K562 (cell line): ENCODE results near the gene ZNRF1. TPM values are rescaled to one million over a fixed set of nuclear protein-coding genes. Genes with fewer than 3 reads are reported as not detected.
A peak's percentile ranks its signal among the peaks of the same experiment; 100 is the strongest.

Experiments
- ARID3A ChIP-seq: IDR thresholded peaks from 2 replicates; pipeline ENCODE4 v1.6.1; 2012; ENCODE audit warnings: low read depth, low read length, improper control_type of control experiment, borderline replicate concordance
- BCLAF1 ChIP-seq, 2 experiments: fragments of 450-650 bp in 1 of 2; IDR thresholded peaks; 2 replicates each; pipeline ENCODE4 v1.6.1; 2011 to 2017; ENCODE audit warnings: low read depth in 2 of 2, antibody characterized with exemption in 1 of 2, borderline replicate concordance in 1 of 2, low read length in 1 of 2, mild to moderate bottlenecking in 1 of 2, mixed read lengths in 1 of 2; ENCODE audit not compliant: control insufficient read depth in 1 of 2
- ELF2 ChIP-seq: fragments of 250-450 bp; sonication (Bioruptor Pico); IDR thresholded peaks from 2 replicates; pipeline ENCODE4 v1.5.0; 2021; ENCODE audit warnings: mild to moderate bottlenecking
- FUS ChIP-seq: fragments of 200-400 bp; formaldehyde crosslinking; optimal IDR thresholded peaks from 2 replicates; pipeline ENCODE3; 2017; ENCODE audit warnings: low read depth, low read length
- HEY1 ChIP-seq: fragments of 250-450 bp; sonication (Bioruptor Pico); IDR thresholded peaks from 2 replicates; pipeline ENCODE4 v1.5.0; 2020; ENCODE audit warnings: mild to moderate bottlenecking, moderate library complexity, borderline replicate concordance
- KHSRP ChIP-seq: fragments of 450-650 bp; IDR thresholded peaks from 2 replicates; pipeline ENCODE4 v1.6.1; 2017
- MEF2D ChIP-seq: conservative IDR thresholded peaks from 2 replicates; pipeline ENCODE4 v1.6.1; 2016; ENCODE audit warnings: low read depth, missing genetic modification characterization, missing compliant biosample characterization
- NCOR1 ChIP-seq: fragments of 450-650 bp; IDR thresholded peaks from 2 replicates; pipeline ENCODE4 v1.6.1; 2016; ENCODE audit warnings: mild to moderate bottlenecking, moderate library complexity
- NFXL1 ChIP-seq: fragments of 450-650 bp; formaldehyde crosslinking; IDR thresholded peaks from 2 replicates; pipeline ENCODE4 v1.4.0; 2021; ENCODE audit warnings: mild to moderate bottlenecking
- NR1H2 ChIP-seq: sonication (generic); formaldehyde crosslinking; IDR thresholded peaks from 2 replicates; pipeline ENCODE4 v1.4.0; 2020; ENCODE audit warnings: mild to moderate bottlenecking, missing genetic modification reagents
- OTX1 ChIP-seq: fragments of 450-650 bp; formaldehyde crosslinking; IDR thresholded peaks from 2 replicates; pipeline ENCODE4 v1.4.0; 2022; ENCODE audit warnings: mild to moderate bottlenecking
- PHTF2 ChIP-seq: fragments of 250-450 bp; sonication (Bioruptor Pico); IDR thresholded peaks from 2 replicates; pipeline ENCODE4 v1.5.0; 2021; ENCODE audit warnings: mild to moderate bottlenecking
- ZNF140 ChIP-seq: fragments of 250-450 bp; sonication (Bioruptor Pico); IDR thresholded peaks from 2 replicates; pipeline ENCODE4 v1.8.0; 2021; ENCODE audit warnings: moderate library complexity, mild to moderate bottlenecking, inconsistent platforms
- ZSCAN29 ChIP-seq: fragments of 450-650 bp; IDR thresholded peaks from 2 replicates; pipeline ENCODE4 v1.6.1; 2017
- polyA plus RNA-seq, 8 experiments: library from polyadenylated mRNA; depleted of rRNA in 4 of 8; stranded (reverse) in 5 of 8; unstranded in 3 of 8; fragments of >200 nt; fragmentation: Nextera tagmentation in 2 of 8; fragmentation: Illumina TruSeq in 1 of 8; extraction: Ambion mirVana in 2 of 8; extraction: Trizol in 1 of 8; gene quantifications; 2 replicates each; pipeline versions ENCODE4 v1.2.1 to v1.2.3, GENCODE V29; 2011 to 2014; ENCODE audit warnings: inconsistent platforms in 1 of 8, missing spikeins in 1 of 8
- total RNA-seq, 7 experiments: library from RNA; depleted of rRNA in 6 of 7; stranded (reverse); fragments of >200 nt in 6 of 7; fragmentation: Illumina TruSeq in 2 of 7; extraction: Trizol in 2 of 7; gene quantifications; 2 replicates each; pipeline versions ENCODE4 v1.2.1 to v1.2.3, GENCODE V29; 2011 to 2021; ENCODE audit warnings: low replicate concordance in 1 of 7
- TF ChIP-seq, protein P1 (sequence below), 3 experiments: fragments of 200-800 bp in 1 of 3; sonication (Bioruptor generic) in 1 of 3; sonication (generic) in 1 of 3; formaldehyde crosslinking in 1 of 3; IDR thresholded peaks; 2 replicates each; pipeline versions ENCODE4 v1.6.1 to v1.8.0; 2016 to 2022; ENCODE audit warnings: mild to moderate bottlenecking in 2 of 3, missing compliant biosample characterization in 2 of 3, missing genetic modification characterization in 2 of 3, missing genetic modification reagents in 1 of 3
- TF ChIP-seq, protein P2 (sequence below): fragments of 450-650 bp; IDR thresholded peaks from 2 replicates; pipeline ENCODE4 v1.6.1; 2017; ENCODE audit warnings: mild to moderate bottlenecking, moderate library complexity
- TF ChIP-seq, protein P3 (sequence below): sonication (generic); formaldehyde crosslinking; IDR thresholded peaks from 2 replicates; pipeline ENCODE4 v1.5.0; 2020; ENCODE audit warnings: missing genetic modification reagents

The ZNRF1 gene
- total and polyA plus RNA-seq, 9 of the 15 experiments (the other 6 are each of a cell fraction or from before 2014, with no cell fraction given): 9.5 to 37.7 (median 20.0) TPM

DNA sequence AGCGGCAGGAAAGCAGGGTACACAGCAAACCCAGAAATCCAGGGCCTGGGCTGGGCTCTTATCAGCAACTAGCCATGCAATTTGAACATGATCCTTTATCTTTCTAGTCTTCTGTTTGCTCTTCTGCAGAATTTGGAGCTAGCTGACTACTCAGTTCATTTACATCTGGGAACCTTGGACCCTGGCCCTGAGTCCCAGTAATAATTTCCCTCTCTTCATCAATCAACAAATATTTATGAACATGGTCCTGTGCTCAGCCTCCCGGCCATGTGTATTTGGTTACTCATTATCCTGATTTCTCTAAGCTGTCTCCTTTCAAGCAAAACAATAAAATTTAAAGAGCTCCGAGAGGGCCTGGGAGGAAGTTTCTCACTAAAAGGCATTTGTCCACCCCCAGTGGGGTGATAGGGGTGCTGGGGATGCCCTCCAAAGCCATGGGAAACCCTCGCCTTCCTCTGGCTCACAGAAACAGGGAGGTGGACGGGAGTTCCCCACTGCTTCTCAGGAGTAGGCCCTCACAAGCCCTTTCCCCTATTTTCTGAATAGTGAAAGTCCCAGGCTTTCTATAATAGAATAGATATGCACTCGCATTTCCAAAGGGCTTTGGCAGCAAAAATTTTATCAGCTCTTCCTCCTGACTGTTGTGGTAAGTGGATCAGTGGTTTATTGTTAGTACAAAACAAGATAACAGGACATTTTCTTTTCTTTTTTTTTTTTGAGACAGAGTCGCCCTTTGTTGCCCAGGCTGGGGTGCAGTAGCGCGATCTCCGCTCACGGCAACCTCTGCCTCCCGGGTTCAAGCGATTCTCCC lies 7.0 kb upstream of the ZNRF1 start (continued):
- TF ChIP-seq OTX1 (CRISPR knock-in tag): no peak
- no peak for TF ChIP-seq ELF2 (CRISPR knock-in tag)
- TF ChIP-seq KHSRP: no peak
- no peak for TF ChIP-seq MEF2D (tag)
- TF ChIP-seq, protein P1, sequence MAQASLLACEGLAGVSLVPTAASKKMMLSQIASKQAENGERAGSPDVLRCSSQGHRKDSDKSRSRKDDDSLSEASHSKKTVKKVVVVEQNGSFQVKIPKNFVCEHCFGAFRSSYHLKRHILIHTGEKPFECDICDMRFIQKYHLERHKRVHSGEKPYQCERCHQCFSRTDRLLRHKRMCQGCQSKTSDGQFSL (CRISPR knock-in tag; IDR thresholded peaks at IDR 0.05): no peak
- TF ChIP-seq, protein P1 (tag; IDR thresholded peaks at IDR 0.05): no peak
- no peak for TF ChIP-seq BCLAF1 (IDR thresholded peaks at IDR 0.05; ENCODE audit: borderline replicate concordance in 1 of 2, control insufficient read depth in 1 of 2, low read depth in 2 of 2, low read length in 1 of 2)
- no peak for TF ChIP-seq NR1H2 (CRISPR knock-in tag)
- TF ChIP-seq ZNF140 (CRISPR knock-in tag): no peak
- TF ChIP-seq, protein P2, sequence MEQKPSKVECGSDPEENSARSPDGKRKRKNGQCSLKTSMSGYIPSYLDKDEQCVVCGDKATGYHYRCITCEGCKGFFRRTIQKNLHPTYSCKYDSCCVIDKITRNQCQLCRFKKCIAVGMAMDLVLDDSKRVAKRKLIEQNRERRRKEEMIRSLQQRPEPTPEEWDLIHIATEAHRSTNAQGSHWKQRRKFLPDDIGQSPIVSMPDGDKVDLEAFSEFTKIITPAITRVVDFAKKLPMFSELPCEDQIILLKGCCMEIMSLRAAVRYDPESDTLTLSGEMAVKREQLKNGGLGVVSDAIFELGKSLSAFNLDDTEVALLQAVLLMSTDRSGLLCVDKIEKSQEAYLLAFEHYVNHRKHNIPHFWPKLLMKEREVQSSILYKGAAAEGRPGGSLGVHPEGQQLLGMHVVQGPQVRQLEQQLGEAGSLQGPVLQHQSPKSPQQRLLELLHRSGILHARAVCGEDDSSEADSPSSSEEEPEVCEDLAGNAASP: no peak
- TF ChIP-seq ZSCAN29: no peak
- TF ChIP-seq HEY1 (CRISPR knock-in tag): no peak
- peak; percentile 52; the same call in 1 of the 2 replicates for TF ChIP-seq NCOR1
- no peak for TF ChIP-seq ARID3A
- no peak for TF ChIP-seq PHTF2
- TF ChIP-seq, protein P3, sequence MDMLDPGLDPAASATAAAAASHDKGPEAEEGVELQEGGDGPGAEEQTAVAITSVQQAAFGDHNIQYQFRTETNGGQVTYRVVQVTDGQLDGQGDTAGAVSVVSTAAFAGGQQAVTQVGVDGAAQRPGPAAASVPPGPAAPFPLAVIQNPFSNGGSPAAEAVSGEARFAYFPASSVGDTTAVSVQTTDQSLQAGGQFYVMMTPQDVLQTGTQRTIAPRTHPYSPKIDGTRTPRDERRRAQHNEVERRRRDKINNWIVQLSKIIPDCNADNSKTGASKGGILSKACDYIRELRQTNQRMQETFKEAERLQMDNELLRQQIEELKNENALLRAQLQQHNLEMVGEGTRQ (CRISPR knock-in tag): no peak
- TF ChIP-seq FUS: no peak
- no peak for TF ChIP-seq NFXL1
